H9 (cell line): ENCODE data around the gene CDC42EP5. TPM values are rescaled to one million over a fixed set of nuclear protein-coding genes. Genes with fewer than 3 reads are reported as not detected.
"Not testable (repeated sequence)": the region's sequence is repeated elsewhere in the genome, so short reads cannot be mapped to it uniquely, and the experiment has no call there.

Experiments
- DNase-seq: peaks from one replicate; pipeline ENCODE4 v3.0.0-alpha.2; 2017
- H2AFZ ChIP-seq: one replicate; pipeline ENCODE4 v1.6.1; 2013; ENCODE audit warnings: mild to moderate bottlenecking, low read length, control low read depth, moderate library complexity
- H2AK5ac ChIP-seq: 2 replicates; pipeline ENCODE4 v1.6.1; 2013; ENCODE audit warnings: low read length, control low read depth, mixed read lengths; ENCODE audit not compliant: insufficient read length
- H2BK120ac ChIP-seq: one replicate; pipeline ENCODE4 v1.6.1; 2013; ENCODE audit warnings: low read depth, mild to moderate bottlenecking, low read length, control low read depth, inconsistent platforms; ENCODE audit not compliant: poor library complexity, severe bottlenecking
- H2BK12ac ChIP-seq: 2 replicates; pipeline ENCODE4 v1.6.1; 2013; ENCODE audit warnings: low read length, control low read depth, mixed read lengths, low read depth; ENCODE audit not compliant: insufficient read length
- H2BK15ac ChIP-seq: 2 replicates; pipeline ENCODE4 v1.6.1; 2013; ENCODE audit warnings: low read depth, low read length, control low read depth
- H2BK20ac ChIP-seq: one replicate; pipeline ENCODE4 v1.6.1; 2013; ENCODE audit warnings: low read depth, mild to moderate bottlenecking, low read length, control low read depth, inconsistent platforms; ENCODE audit not compliant: poor library complexity, severe bottlenecking
- H2BK5ac ChIP-seq: 2 replicates; pipeline ENCODE4 v1.6.1; 2013; ENCODE audit warnings: low read length, control low read depth, mixed read lengths; ENCODE audit not compliant: insufficient read length
- H3K14ac ChIP-seq: 2 replicates; pipeline ENCODE4 v1.6.1; 2013; ENCODE audit warnings: low read length, control low read depth; ENCODE audit not compliant: insufficient read depth
- H3K18ac ChIP-seq: 2 replicates; pipeline ENCODE4 v1.6.1; 2013; ENCODE audit warnings: low read depth, mild to moderate bottlenecking, mixed read lengths, low read length, control low read depth; ENCODE audit not compliant: insufficient read length
- H3K23ac ChIP-seq: 2 replicates; pipeline ENCODE4 v1.6.1; 2013; ENCODE audit warnings: low read length, control low read depth, mixed read lengths, low read depth; ENCODE audit not compliant: insufficient read length
- H3K23me2 ChIP-seq: 2 replicates; pipeline ENCODE4 v1.6.1; 2013; ENCODE audit warnings: low read depth, mild to moderate bottlenecking, mixed read lengths, low read length, control low read depth; ENCODE audit not compliant: insufficient read length, poor library complexity, severe bottlenecking
- H3K27ac ChIP-seq: 2 replicates; pipeline ENCODE4 v1.5.1; 2013; ENCODE audit warnings: low read length, control low read depth, mixed read lengths, low read depth; ENCODE audit not compliant: insufficient read length
- H3K27me3 ChIP-seq: 2 replicates; pipeline ENCODE4 v1.6.1; 2013; ENCODE audit warnings: low read length, control low read depth, inconsistent platforms; ENCODE audit not compliant: insufficient read depth
- H3K4ac ChIP-seq: 2 replicates; pipeline ENCODE4 v1.6.1; 2013; ENCODE audit warnings: low read depth, mild to moderate bottlenecking, control low read depth, inconsistent platforms, low read length, moderate library complexity
- H3K4me1 ChIP-seq: 2 replicates; pipeline ENCODE4 v1.6.1; 2013; ENCODE audit warnings: low read length, control low read depth, inconsistent platforms; ENCODE audit not compliant: insufficient read depth
- H3K4me2 ChIP-seq: 2 replicates; pipeline ENCODE4 v1.6.1; 2013; ENCODE audit warnings: low read length, control low read depth, mixed read lengths; ENCODE audit not compliant: insufficient read length, insufficient read depth
- H3K56ac ChIP-seq: 2 replicates; pipeline ENCODE4 v1.6.1; 2013; ENCODE audit warnings: low read depth, mild to moderate bottlenecking, mixed read lengths, low read length, control low read depth; ENCODE audit not compliant: insufficient read length
- H3K79me1 ChIP-seq: 2 replicates; pipeline ENCODE4 v1.6.1; 2013; ENCODE audit warnings: low read depth, mild to moderate bottlenecking, moderate library complexity, low read length, control low read depth, inconsistent platforms; ENCODE audit not compliant: insufficient read depth, poor library complexity, severe bottlenecking
- H3K79me2 ChIP-seq: 2 replicates; pipeline ENCODE4 v1.6.1; 2013; ENCODE audit warnings: low read length, control low read depth, inconsistent platforms; ENCODE audit not compliant: insufficient read depth
- H3K9ac ChIP-seq: 2 replicates; pipeline ENCODE4 v1.6.1; 2013; ENCODE audit warnings: low read length, control low read depth, mixed read lengths; ENCODE audit not compliant: insufficient read length; ENCODE audit errors: extremely low read depth
- H3K9me3 ChIP-seq: one replicate; pipeline ENCODE4 v1.6.1; 2013; ENCODE audit warnings: low read depth, low read length, inconsistent platforms; ENCODE audit not compliant: control insufficient read depth
- H3T11ph ChIP-seq: one replicate; pipeline ENCODE4 v1.6.1; 2013; ENCODE audit warnings: mild to moderate bottlenecking, low read length, control low read depth, inconsistent platforms
- H4K20me1 ChIP-seq: one replicate; pipeline ENCODE4 v1.6.1; 2013; ENCODE audit not compliant: control insufficient read depth, insufficient read length, insufficient read depth
- H4K5ac ChIP-seq: 2 replicates; pipeline ENCODE4 v1.6.1; 2013; ENCODE audit warnings: low read depth, mild to moderate bottlenecking, mixed read lengths, low read length, control low read depth; ENCODE audit not compliant: insufficient read length
- H4K8ac ChIP-seq: replicated peaks from 2 replicates; pipeline ENCODE4 v1.6.1; 2013; ENCODE audit warnings: low read length, control low read depth, mixed read lengths, low read depth; ENCODE audit not compliant: insufficient read length
- H4K91ac ChIP-seq: 2 replicates; pipeline ENCODE4 v1.6.1; 2013; ENCODE audit warnings: low read depth, mild to moderate bottlenecking, moderate library complexity, mixed read lengths, low read length, control low read depth; ENCODE audit not compliant: insufficient read length
- H3K27ac Mint-ChIP-seq, 3 experiments: 2 replicates in 2 of 3; 3 replicates in 1 of 3; pipeline ENCODE4 v1.8.0; 2020 to 2021; ENCODE audit warnings: mixed read lengths in 3 of 3, mild to moderate bottlenecking in 1 of 3, moderate library complexity in 1 of 3
- H3K27me3 Mint-ChIP-seq: 2 replicates; pipeline ENCODE4 v1.8.0; 2021; ENCODE audit warnings: low read depth, mild to moderate bottlenecking, moderate library complexity, mixed read lengths
- H3K36me3 Mint-ChIP-seq, 3 experiments: 2 replicates in 2 of 3; 3 replicates in 1 of 3; pipeline ENCODE4 v1.8.0; 2020 to 2021; ENCODE audit warnings: low read depth in 3 of 3, mixed read lengths in 3 of 3; ENCODE audit not compliant: insufficient read depth in 1 of 3
- H3K4me1 Mint-ChIP-seq, 2 experiments: 2 replicates each; pipeline ENCODE4 v1.8.0; 2020; ENCODE audit warnings: mixed read lengths in 2 of 2
- H3K4me3 Mint-ChIP-seq, 2 experiments: 2 replicates in 1 of 2; 3 replicates in 1 of 2; pipeline ENCODE4 v1.8.0; 2020 to 2021; ENCODE audit warnings: mild to moderate bottlenecking in 2 of 2, mixed read lengths in 2 of 2, moderate library complexity in 1 of 2
- H3K9me3 Mint-ChIP-seq, 2 experiments: 2 replicates in 1 of 2; 3 replicates in 1 of 2; pipeline ENCODE4 v1.8.0; 2020; ENCODE audit warnings: mild to moderate bottlenecking in 2 of 2, mixed read lengths in 2 of 2, moderate library complexity in 1 of 2
- CTCF ChIP-seq: fragments of 200-600 bp; sonication (generic); conservative IDR thresholded peaks from 3 replicates; pipeline ENCODE4 v1.8.0; 2021; ENCODE audit warnings: antibody characterized with exemption, mild to moderate bottlenecking
- WGBS: extraction: QIAGEN DNeasy Blood & Tissue Kit; methylation state at CpG from one replicate; pipeline ENCODE4 v1.1.7; 2013; ENCODE audit warnings: missing lambda C conversion rate, low lambda C conversion rate, mixed read lengths; ENCODE audit not compliant: insufficient read length; ENCODE audit errors: extremely low coverage; 5-methylcytosine and 5-hydroxymethylcytosine counted together
- total RNA-seq: library from RNA; stranded (reverse); gene quantifications from 2 replicates; pipeline ENCODE4 v1.2.1, GENCODE V29; 2021

Gene CDC42EP5
- total RNA-seq, 1 experiment from 2014 or later, result 1.6 TPM

- Mint-ChIP-seq H3K4me1 (no peaks in the 10 kb centered on the region), H3K9me3 (peaks cover 70 to 83% of the 10 kb centered on the region in 2 experiments), H3K4me3 (no peak overlapping the region), H3K27ac (no peak overlapping the region), H3K27me3 (peaks cover 3% of the 10 kb centered on the region; the same call in 1 of the 2 replicates), H3K36me3 (peaks cover 2 to 26% (median 11%) of the 10 kb centered on the region in 3 experiments; a peak in 6 of 7 replicates)
- DNase-seq, result no peak
- Histone ChIP-seq H3K56ac (no peak overlapping the region), H3K79me1 (no peaks in the 10 kb centered on the region), H3K27me3 (no peaks in the 10 kb centered on the region), H3K18ac (no peak overlapping the region), H3K9me3 (peaks cover 21% of the 10 kb centered on the region), H4K91ac (no peak overlapping the region), H2BK120ac (no peak overlapping the region), H4K5ac (no peak overlapping the region), H3K23ac (no peak overlapping the region), H2BK5ac (no peak overlapping the region), H2BK12ac (no peak overlapping the region), H2AFZ (no peak overlapping the region), H3K4me1 (no peaks in the 10 kb centered on the region), H3K27ac (no peak overlapping the region), H3K23me2 (no peaks in the 10 kb centered on the region), H2BK15ac (no peak overlapping the region), H3K4ac (no peak overlapping the region), H3K14ac (no peak overlapping the region), H4K8ac (no peak overlapping the region), H2BK20ac (no peak overlapping the region), H3K79me2 (no peaks in the 10 kb centered on the region), H4K20me1 (no peaks in the 10 kb centered on the region), H3K9ac (no peak overlapping the region), H3K4me2 (no peak overlapping the region), H3T11ph (no peak overlapping the region), H2AK5ac (no peak overlapping the region)
- TF ChIP-seq CTCF, result no peak
- WGBS, result no CpG with 5 or more reads among the region's 12 CpGs
These were observed 34.7 kb upstream of the CDC42EP5 start for GRCh38 chr19:54507824-54508223.

DNA sequence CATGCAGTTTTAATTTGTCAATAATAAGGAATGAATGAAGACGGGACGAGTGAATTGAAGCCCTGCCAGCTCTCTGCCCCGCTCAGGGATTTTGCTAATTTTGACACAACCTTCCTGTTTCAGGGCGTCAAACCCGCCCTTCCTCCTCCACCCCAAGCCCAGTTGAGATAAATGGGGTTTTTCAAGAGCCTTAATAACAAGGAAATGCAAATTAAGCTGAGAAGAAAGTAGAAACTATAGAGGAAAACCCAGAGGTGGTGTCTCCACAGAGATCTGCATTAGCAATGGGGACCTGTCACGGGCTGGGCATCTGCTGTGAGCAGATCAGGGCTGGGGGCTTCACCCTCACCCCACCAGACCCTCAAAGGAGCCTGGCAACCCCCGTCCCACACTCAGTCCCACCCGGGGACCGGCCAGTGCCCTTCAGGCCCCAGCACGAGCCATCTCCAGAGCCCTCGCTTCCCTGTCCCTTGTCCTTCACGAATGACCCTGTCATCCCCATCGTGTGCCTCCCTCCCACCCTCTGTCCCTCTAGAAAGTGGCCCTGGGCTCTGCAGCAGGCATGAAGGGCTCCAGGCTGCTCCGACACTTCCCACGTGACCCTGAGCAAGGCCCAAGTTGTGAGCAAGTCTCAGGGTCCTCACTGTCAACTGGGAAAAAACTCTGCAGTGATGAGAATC lies 34.1 kb upstream of the CDC42EP5 start:
- H3K79me2 ChIP-seq, H3K14ac ChIP-seq, H3K9ac ChIP-seq, H2AFZ ChIP-seq, H2BK20ac ChIP-seq, H4K20me1 ChIP-seq, H4K91ac ChIP-seq, H3K27me3 Mint-ChIP-seq, H4K5ac ChIP-seq, H2BK15ac ChIP-seq, H3K79me1 ChIP-seq, H3K4ac ChIP-seq, H2BK5ac ChIP-seq, H2AK5ac ChIP-seq, H4K8ac ChIP-seq, H3K23me2 ChIP-seq, H2BK12ac ChIP-seq, DNase-seq, H3K23ac ChIP-seq, H2BK120ac ChIP-seq, H3K27ac ChIP-seq, H3K27ac Mint-ChIP-seq, H3K4me3 Mint-ChIP-seq, H3K27me3 ChIP-seq, H3K56ac ChIP-seq, H3T11ph ChIP-seq, H3K18ac ChIP-seq, H3K4me1 ChIP-seq, H3K4me1 Mint-ChIP-seq, H3K4me2 ChIP-seq: not testable (repeated sequence)
- H3K9me3 Mint-ChIP-seq, result peaks cover 70 to 83% of the 10 kb centered on the region in 2 experiments
- H3K36me3 Mint-ChIP-seq, result peaks cover 5 to 24% (median 11%) of the 10 kb centered on the region in 3 experiments; a peak in 6 of 7 replicates
- peaks cover 21% of the 10 kb centered on the region for H3K9me3 ChIP-seq
- WGBS, result no CpG with 5 or more reads among the region's 15 CpGs
